ENCODE data around the gene RABGAP1L. TPM values are rescaled to one million over a fixed set of nuclear protein-coding genes. Genes with fewer than 3 reads are reported as not detected.

RABGAP1L gene
- total RNA-seq, 6 donors from 2014 or later, result 41.3 to 229 (median 85.3) TPM

DNA sequence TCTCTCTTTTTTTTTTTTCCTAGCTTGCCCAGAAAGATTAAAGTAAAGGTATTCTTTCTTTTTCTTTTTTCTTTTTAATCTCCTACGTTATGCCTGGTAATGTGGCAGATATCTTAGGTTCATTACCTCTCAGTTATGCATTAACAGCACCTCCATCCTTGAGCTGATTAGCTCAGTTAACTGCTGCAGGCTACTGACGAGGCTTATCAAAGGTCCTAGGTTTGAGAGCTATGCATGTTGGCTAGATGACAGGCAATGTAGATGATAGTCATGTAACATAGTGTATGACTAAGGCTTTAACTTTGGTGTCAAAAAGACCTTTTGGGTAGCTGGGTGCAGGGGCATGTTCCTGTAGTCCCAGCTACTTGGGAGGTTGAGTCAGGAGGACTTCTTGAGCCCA is 786.7 kb downstream of the RABGAP1L start:
- H3K36me3 ChIP-seq, result no peaks in the 10 kb centered on the region
- ATAC-seq (ENCODE audit: low FRiP score in 2 of 2) (no peak), DNase-seq (no peak)
- H3K4me3 ChIP-seq, result no peak overlapping the region
- TF ChIP-seq CTCF (IDR thresholded peaks at IDR 0.05) (no peak), EP300 (IDR thresholded peaks at IDR 0.05) (no peak), POLR2AphosphoS5 (IDR thresholded peaks at IDR 0.05) (no peak)
- no peaks in the 10 kb centered on the region for H3K9me3 ChIP-seq
- no peaks in the 10 kb centered on the region for H3K27me3 ChIP-seq
- no peak overlapping the region for H3K27ac ChIP-seq
- WGBS, 2 donors, result 84 to 87% methylated on average over 2 of the region's 2 CpGs
- peaks cover 6 to 21% (median 12%) of the 10 kb centered on the region in 4 donors for H3K4me1 ChIP-seq

GRCh38 chr1:174949061-174949460 is 789.7 kb downstream of the RABGAP1L start:
- Histone ChIP-seq H3K9me3 (no peaks in the 10 kb centered on the region), H3K27me3 (no peaks in the 10 kb centered on the region), H3K36me3 (no peaks in the 10 kb centered on the region), H3K4me3 (no peak overlapping the region), H3K27ac (no peak overlapping the region), H3K4me1 (peaks cover under 1 to 11% (median 10%) of the 10 kb centered on the region in 4 donors)
- DNase-seq (no peak), ATAC-seq (ENCODE audit: low FRiP score in 2 of 2) (no peak)
- no peak for TF ChIP-seq CTCF (IDR thresholded peaks at IDR 0.05)
- TF ChIP-seq EP300 (IDR thresholded peaks at IDR 0.05), result no peak
- TF ChIP-seq POLR2AphosphoS5 (IDR thresholded peaks at IDR 0.05), result no peak
- no peak for TF ChIP-seq POLR2A (IDR thresholded peaks at IDR 0.05)
- WGBS, 2 donors, result 95 to 100% methylated on average over 1 of the region's 1 CpG

- no peak overlapping the region for H3K4me3 ChIP-seq
- no peak for DNase-seq
- H3K36me3 ChIP-seq, result no peaks in the 10 kb centered on the region
- ATAC-seq (ENCODE audit: low FRiP score in 2 of 2), result no peak
- H3K4me1 ChIP-seq, result peaks cover 7 to 15% (median 13%) of the 10 kb centered on the region in 4 donors
- no peaks in the 10 kb centered on the region for H3K27me3 ChIP-seq
- H3K9me3 ChIP-seq, result no peaks in the 10 kb centered on the region
- H3K27ac ChIP-seq, result no peak overlapping the region
- TF ChIP-seq POLR2A (IDR thresholded peaks at IDR 0.05), result no peak
- TF ChIP-seq POLR2AphosphoS5 (IDR thresholded peaks at IDR 0.05), result no peak
- TF ChIP-seq EP300 (IDR thresholded peaks at IDR 0.05), result no peak
- TF ChIP-seq CTCF (IDR thresholded peaks at IDR 0.05), result no peak
Measured at GRCh38 chr1:174949645-174950044, 790.3 kb downstream of the RABGAP1L start.

GRCh38 chr1:174953285-174954072 is 794.2 kb downstream of the RABGAP1L start:
- H3K4me3 ChIP-seq, result no peak overlapping the region
- H3K9me3 ChIP-seq, result no peaks in the 10 kb centered on the region
- H3K36me3 ChIP-seq, result peaks cover 0 to 4% (median 0%) of the 10 kb centered on the region in 4 donors
- peak in 1 of 2 donors; percentile 23 for ATAC-seq (ENCODE audit: low FRiP score in 2 of 2)
- 67 to 69% methylated on average over 11 of the region's 11 CpGs for WGBS, 2 donors
- H3K27ac ChIP-seq, result peak overlapping the region in 1 of 4 donors; percentile 9
- peaks cover 10 to 21% (median 13%) of the 10 kb centered on the region in 4 donors for H3K4me1 ChIP-seq
- H3K27me3 ChIP-seq, result no peaks in the 10 kb centered on the region
- TF ChIP-seq POLR2A (IDR thresholded peaks at IDR 0.05) (no peak), EP300 (IDR thresholded peaks at IDR 0.05) (no peak)
- DNase-seq, result no peak

DNA sequence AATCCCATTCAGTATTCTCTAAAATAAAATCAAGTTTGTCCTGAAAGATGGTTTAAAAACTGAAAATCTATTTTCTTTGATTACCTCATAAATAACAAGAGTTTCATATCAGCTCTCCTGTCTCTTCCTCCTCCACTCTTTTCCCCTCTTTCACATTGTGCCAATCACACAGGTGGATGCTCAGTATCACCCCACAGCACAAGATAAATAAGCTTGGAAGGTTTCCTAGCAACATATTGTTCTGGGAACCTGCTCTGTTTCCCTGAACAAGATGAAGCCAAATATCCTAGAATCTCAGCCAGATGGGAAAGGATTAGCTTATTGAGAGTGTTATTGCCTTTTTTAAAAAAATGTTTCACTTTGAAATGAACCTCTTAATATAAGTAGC is 794.7 kb downstream of the RABGAP1L start:
- H3K27ac ChIP-seq, result peak overlapping the region in 1 of 4 donors; percentile 53
- H3K36me3 ChIP-seq, result peaks cover 0 to 6% (median 0%) of the 10 kb centered on the region in 4 donors
- DNase-seq, result no peak
- peaks cover 10 to 21% (median 13%) of the 10 kb centered on the region in 4 donors for H3K4me1 ChIP-seq
- H3K27me3 ChIP-seq, result no peaks in the 10 kb centered on the region
- no peak for ATAC-seq (ENCODE audit: low FRiP score in 2 of 2)
- no peak overlapping the region for H3K4me3 ChIP-seq
- TF ChIP-seq POLR2AphosphoS5 (IDR thresholded peaks at IDR 0.05) (no peak), POLR2A (IDR thresholded peaks at IDR 0.05) (no peak), EP300 (IDR thresholded peaks at IDR 0.05) (no peak), CTCF (IDR thresholded peaks at IDR 0.05) (no peak)
- no peaks in the 10 kb centered on the region for H3K9me3 ChIP-seq
